Naive thymus-derived CD4-positive, alpha-beta T cell (primary cell): ENCODE results near the gene UFC1. TPM values are rescaled to one million over a fixed set of nuclear protein-coding genes. Genes with fewer than 3 reads are reported as not detected.

Experiments
- ATAC-seq: fragments of 150-1000 bp; cut with Tn5 transposase; 2 replicates; pipeline ENCODE4 v1.10.0; 2021; ENCODE audit warnings: mild to moderate bottlenecking, moderate library complexity
- CTCF ChIA-PET: fragments of 350-600 bp; sonication (Branson Sonifier 250); formaldehyde crosslinking; loops from one replicate; lab custom pipeline; 2021; ENCODE audit warnings: antibody characterized with exemption; lab: Charles Lee
- POLR2A ChIA-PET: fragments of 350-600 bp; sonication (Branson Sonifier 250); formaldehyde crosslinking; loops from one replicate; lab custom pipeline; 2021; ENCODE audit warnings: antibody characterized with exemption, inconsistent platforms; lab: Charles Lee
- DNase-seq, 9 donors: peaks; one replicate each; pipeline versions ENCODE4 v3.0.0 to v3.0.0-alpha.2; 2020 to 2022; ENCODE audit warnings: mixed read lengths in 1 of 9
- H3K27ac ChIP-seq: one replicate; pipeline ENCODE4 v1.7.0; 2013; ENCODE audit warnings: mild to moderate bottlenecking, low read depth, low read length, moderate library complexity
- H3K27me3 ChIP-seq, 2 donors: one replicate each; pipeline ENCODE4 v1.7.0; 2013; ENCODE audit warnings: low read length in 2 of 2, mild to moderate bottlenecking in 2 of 2, moderate library complexity in 2 of 2; ENCODE audit not compliant: control insufficient read depth in 2 of 2, insufficient read depth in 2 of 2
- H3K36me3 ChIP-seq, 3 experiments: 1 replicate in 2 of 3; 2 replicates in 1 of 3; pipeline ENCODE4 v1.7.0; 2013; ENCODE audit warnings: low read length in 3 of 3, mild to moderate bottlenecking in 3 of 3, moderate library complexity in 1 of 3; ENCODE audit not compliant: insufficient read depth in 3 of 3, control insufficient read depth in 2 of 3
- H3K4me1 ChIP-seq, 2 donors: one replicate each; pipeline ENCODE4 v1.7.0; 2013; ENCODE audit warnings: low read length in 2 of 2, mild to moderate bottlenecking in 2 of 2, moderate library complexity in 1 of 2; ENCODE audit not compliant: control insufficient read depth in 2 of 2, insufficient read depth in 2 of 2
- H3K4me3 ChIP-seq: 2 replicates; pipeline ENCODE4 v1.7.0; 2013; ENCODE audit warnings: mild to moderate bottlenecking, low read length
- H3K9me3 ChIP-seq, 3 experiments: 1 replicate in 2 of 3; 2 replicates in 1 of 3; pipeline ENCODE4 v1.7.0; 2013; ENCODE audit warnings: low read length in 3 of 3; ENCODE audit not compliant: control insufficient read depth in 2 of 3
- H3K27ac Mint-ChIP-seq, 9 donors: one replicate each; pipeline ENCODE4 v1.8.0; 2020 to 2022; ENCODE audit warnings: mixed read lengths in 9 of 9, mild to moderate bottlenecking in 8 of 9, moderate library complexity in 5 of 9, inconsistent platforms in 2 of 9
- H3K27me3 Mint-ChIP-seq, 5 donors: one replicate each; pipeline ENCODE4 v1.8.0; 2021 to 2022; ENCODE audit warnings: mixed read lengths in 5 of 5, mild to moderate bottlenecking in 1 of 5
- H3K36me3 Mint-ChIP-seq, 5 donors: one replicate each; pipeline ENCODE4 v1.8.0; 2020 to 2022; ENCODE audit warnings: mixed read lengths in 5 of 5, mild to moderate bottlenecking in 3 of 5, inconsistent platforms in 1 of 5
- H3K4me1 Mint-ChIP-seq, 7 donors: one replicate each; pipeline ENCODE4 v1.8.0; 2020 to 2022; ENCODE audit warnings: mixed read lengths in 7 of 7, mild to moderate bottlenecking in 3 of 7, inconsistent platforms in 1 of 7
- H3K4me3 Mint-ChIP-seq, 10 donors: one replicate each; pipeline ENCODE4 v1.8.0; 2020 to 2022; ENCODE audit warnings: mild to moderate bottlenecking in 10 of 10, mixed read lengths in 10 of 10, moderate library complexity in 6 of 10, inconsistent platforms in 2 of 10
- H3K9me3 Mint-ChIP-seq, 11 donors: one replicate each; pipeline ENCODE4 v1.8.0; 2020 to 2022; ENCODE audit warnings: mixed read lengths in 11 of 11, mild to moderate bottlenecking in 4 of 11, inconsistent platforms in 1 of 11, moderate library complexity in 1 of 11
- intact Hi-C, 2 donors: fragments of 100-400 bp; cut with micrococcal nuclease; formaldehyde crosslinking; loops; one replicate each; pipeline ENCODE4 v1.15.1; 2023
- polyA plus RNA-seq, 2 donors: library from polyadenylated mRNA; unstranded; fragments of 300-500 nt; fragmentation: Illumina TruSeq; gene quantifications; one replicate each; pipeline ENCODE4 v1.2.3, GENCODE V29; 2021
- total RNA-seq, 6 experiments: library from RNA in 5 of 6; stranded (reverse) in 5 of 6; gene quantifications; 1 replicate in 5 of 6; 2 replicates in 1 of 6; pipeline ENCODE4 v1.2.3 and lab custom pipeline; 2021 to 2026

The UFC1 gene
- total and polyA plus RNA-seq, 7 experiments from 2014 or later = 83.7 to 132 (median 106) TPM

DNA sequence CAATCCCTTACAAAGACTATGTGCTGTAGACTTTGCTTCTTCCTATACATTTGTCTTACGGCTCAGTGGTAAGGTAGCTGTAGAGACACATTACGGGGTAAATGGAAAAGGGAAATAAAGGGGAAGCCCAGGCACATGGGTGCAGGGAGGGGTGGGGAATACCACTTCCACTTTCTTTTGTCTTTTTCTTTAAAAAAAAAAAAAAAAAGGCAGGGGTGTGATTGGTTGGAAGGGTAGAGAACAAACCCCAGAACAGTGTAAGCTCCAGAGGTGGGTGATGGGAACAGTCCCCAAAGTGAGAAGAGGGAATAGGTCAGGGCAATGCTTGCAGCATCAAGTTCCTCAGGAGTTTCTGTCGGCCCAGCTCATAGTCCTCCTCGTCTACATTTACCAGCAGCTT lies 31.9 kb upstream of the UFC1 start:
- Mint-ChIP-seq H3K27ac (peak overlapping the region in 2 of 9 donors; percentile 19 to 21), H3K4me1 (peaks cover 25 to 56% (median 50%) of the 10 kb centered on the region in 7 donors), H3K4me3 (no peak overlapping the region), H3K27me3 (no peaks in the 10 kb centered on the region), H3K36me3 (peaks cover 15 to 36% (median 25%) of the 10 kb centered on the region in 5 donors), H3K9me3 (no peaks in the 10 kb centered on the region)
- peaks cover 22 to 28% of the 10 kb centered on the region in 2 donors for H3K4me1 ChIP-seq
- ATAC-seq (no peak), DNase-seq (no peak)
- intact Hi-C loops = no loop called here
- no peak overlapping the region for H3K4me3 ChIP-seq
- peaks cover 4 to 66% (median 16%) of the 10 kb centered on the region in 3 experiments for H3K36me3 ChIP-seq
- POLR2A ChIA-PET = interaction anchor here (0.6 to 1.9 kb wide), 3 partner anchors 11 to 186 kb away, joined by 3 to 6 read pairs (median 5); partner anchors contain the start of gene DEDD
- H3K9me3 ChIP-seq = no peaks in the 10 kb centered on the region
- no peaks in the 10 kb centered on the region for H3K27me3 ChIP-seq
- no peak overlapping the region for H3K27ac ChIP-seq
- CTCF ChIA-PET = interaction anchor here (0.6 to 1.2 kb wide), 2 partner anchors 11 to 16 kb away, joined by 3 to 4 read pairs; partner anchors contain the start of gene DEDD

DNA sequence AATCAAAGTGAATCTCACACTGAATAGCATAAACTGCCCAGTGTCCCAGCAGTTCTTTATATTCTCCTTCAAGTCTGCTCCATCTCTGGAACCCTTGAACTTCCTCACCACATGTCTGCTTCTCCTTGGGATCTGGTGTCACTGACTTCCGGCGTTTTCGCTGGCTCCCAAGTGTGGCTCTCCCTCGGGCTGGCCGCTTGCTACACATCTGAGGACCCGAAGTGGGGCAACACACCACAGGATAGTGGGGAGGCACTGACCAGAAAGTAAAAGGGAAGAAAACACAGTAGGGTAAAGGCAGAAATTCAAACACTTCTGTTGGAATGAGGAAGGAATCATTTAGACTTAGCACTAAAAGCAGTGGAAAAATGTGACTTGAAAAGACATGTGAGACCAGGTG lies 30.8 kb upstream of the UFC1 start:
- H3K27ac ChIP-seq = no peak overlapping the region
- no peaks in the 10 kb centered on the region for H3K9me3 Mint-ChIP-seq
- peaks cover 24 to 32% of the 10 kb centered on the region in 2 donors for H3K4me1 ChIP-seq
- no peak for DNase-seq
- no peaks in the 10 kb centered on the region for H3K9me3 ChIP-seq
- CTCF ChIA-PET = no interaction called here
- POLR2A ChIA-PET = no interaction called here
- H3K36me3 ChIP-seq = peaks cover 8 to 72% (median 24%) of the 10 kb centered on the region in 3 experiments
- H3K4me3 Mint-ChIP-seq = no peak overlapping the region
- no peak for ATAC-seq
- H3K4me3 ChIP-seq = no peak overlapping the region
- no peaks in the 10 kb centered on the region for H3K27me3 ChIP-seq
- peaks cover 15 to 47% (median 28%) of the 10 kb centered on the region in 5 donors for H3K36me3 Mint-ChIP-seq
- H3K4me1 Mint-ChIP-seq = peaks cover 31 to 57% (median 50%) of the 10 kb centered on the region in 7 donors
- H3K27me3 Mint-ChIP-seq = no peaks in the 10 kb centered on the region
- intact Hi-C loops = no loop called here
- H3K27ac Mint-ChIP-seq = peak overlapping the region in 3 of 9 donors; percentile 38 to 69 (median 60)

DNA sequence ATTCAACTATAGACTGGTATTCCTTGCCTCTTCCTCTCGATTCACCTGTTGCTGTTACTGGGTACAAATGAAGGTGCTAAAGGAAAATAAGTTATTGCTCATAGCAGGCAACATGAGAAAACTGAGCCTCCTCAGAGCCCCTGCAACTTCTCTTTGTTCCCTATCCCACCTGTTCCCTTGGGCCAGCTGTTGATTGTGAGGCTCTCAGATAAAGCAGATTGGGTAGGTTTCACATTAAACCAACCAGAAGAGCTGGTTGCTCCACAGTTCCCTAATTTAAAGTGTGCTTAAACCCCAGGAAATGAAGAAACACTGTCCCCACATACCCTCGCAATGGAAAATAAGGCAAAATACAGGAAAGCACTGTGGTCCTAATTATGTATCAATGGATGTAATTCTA lies 26.1 kb upstream of the UFC1 start:
- Mint-ChIP-seq H3K4me1 (peaks cover 36 to 63% (median 61%) of the 10 kb centered on the region in 7 donors), H3K27ac (peak overlapping the region in 6 of 9 donors; percentile 58 to 85 (median 66)), H3K27me3 (no peaks in the 10 kb centered on the region), H3K9me3 (no peaks in the 10 kb centered on the region), H3K36me3 (peaks cover 9 to 43% (median 23%) of the 10 kb centered on the region in 5 donors), H3K4me3 (peak overlapping the region in 2 of 10 donors; percentile 22 to 80)
- H3K9me3 ChIP-seq = no peaks in the 10 kb centered on the region
- no peaks in the 10 kb centered on the region for H3K27me3 ChIP-seq
- peaks cover 21 to 34% of the 10 kb centered on the region in 2 donors for H3K4me1 ChIP-seq
- ChIA-PET POLR2A (interaction anchor here (0.5 to 3.1 kb wide), 7 partner anchors 10 to 323 kb away, joined by 3 to 15 read pairs (median 4); partner anchors contain the start of genes ARHGAP30, NIT1, PFDN2 and UFC1), CTCF (interaction anchor here (0.6 to 1.6 kb wide), 4 partner anchors 9 to 138 kb away, joined by 3 to 4 read pairs (median 3); no protein-coding TSS in a partner anchor)
- DNase-seq = no peak
- intact Hi-C loops = no loop called here
- ATAC-seq = no peak
- peaks cover 6 to 52% (median 8%) of the 10 kb centered on the region in 3 experiments for H3K36me3 ChIP-seq
- H3K27ac ChIP-seq = peak overlapping the region; percentile 38
- no peak overlapping the region for H3K4me3 ChIP-seq

DNA sequence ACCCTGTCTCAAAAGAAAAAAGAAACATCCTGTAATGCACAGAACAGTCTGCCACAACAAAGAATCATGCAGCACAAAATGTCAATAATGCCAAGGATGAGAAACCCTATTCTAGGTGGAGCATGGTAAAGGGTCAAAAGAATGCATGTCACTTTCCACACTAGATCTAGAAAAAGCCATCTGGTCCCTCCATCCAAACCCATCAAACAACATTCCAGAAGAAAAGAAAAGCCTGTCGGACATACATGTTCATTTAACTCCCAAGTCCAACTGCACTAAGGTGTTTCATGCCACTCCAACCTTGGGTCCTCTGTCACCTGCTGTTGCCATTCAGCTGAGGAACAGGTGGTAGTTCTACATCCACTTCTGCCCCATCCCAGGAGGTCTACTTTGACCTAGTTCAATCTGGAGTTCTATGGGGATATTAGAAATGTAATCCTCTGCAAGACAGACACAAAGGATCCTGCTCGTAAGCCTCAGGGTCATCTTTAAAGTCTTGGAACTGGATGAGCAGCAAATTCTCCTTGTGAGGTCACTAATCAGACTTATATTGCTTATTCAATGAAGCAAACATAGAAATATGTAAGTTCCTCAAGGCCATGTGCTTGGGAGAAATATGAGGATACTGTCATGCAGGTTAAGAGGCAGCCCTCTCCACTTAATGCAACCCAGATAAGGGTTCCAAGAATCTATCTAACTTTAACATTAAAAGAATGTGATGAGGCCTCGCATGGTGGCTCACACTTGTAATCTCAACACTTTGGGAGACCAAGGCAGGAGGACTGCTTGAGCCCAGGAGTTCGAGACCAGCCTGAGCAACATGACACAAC lies 25.0 kb upstream of the UFC1 start:
- DNase-seq (no peak), ATAC-seq (no peak)
- H3K9me3 Mint-ChIP-seq = no peaks in the 10 kb centered on the region
- ChIA-PET POLR2A (interaction anchor here (0.6 to 3.1 kb wide), 4 partner anchors 11 to 78 kb away, joined by 3 to 15 read pairs (median 4); partner anchors contain the start of genes NIT1 and PFDN2), CTCF (interaction anchor here (1.6 kb wide), 1 partner anchor 12 kb away, joined by 4 read pairs; no protein-coding TSS in a partner anchor)
- Histone ChIP-seq H3K4me1 (peaks cover 26 to 41% of the 10 kb centered on the region in 2 donors), H3K4me3 (no peak overlapping the region), H3K27ac (peak overlapping the region; percentile 52), H3K27me3 (no peaks in the 10 kb centered on the region), H3K36me3 (peaks cover 4 to 48% (median 8%) of the 10 kb centered on the region in 3 experiments), H3K9me3 (no peaks in the 10 kb centered on the region)
- no peaks in the 10 kb centered on the region for H3K27me3 Mint-ChIP-seq
- peak overlapping the region in 6 of 9 donors; percentile 58 to 94 (median 75) for H3K27ac Mint-ChIP-seq
- H3K4me3 Mint-ChIP-seq = peak overlapping the region in 9 of 10 donors; percentile 5 to 80 (median 29)
- peaks cover 9 to 36% (median 18%) of the 10 kb centered on the region in 5 donors for H3K36me3 Mint-ChIP-seq
- intact Hi-C loops = no loop called here
- H3K4me1 Mint-ChIP-seq = peaks cover 36 to 63% (median 60%) of the 10 kb centered on the region in 7 donors

DNA sequence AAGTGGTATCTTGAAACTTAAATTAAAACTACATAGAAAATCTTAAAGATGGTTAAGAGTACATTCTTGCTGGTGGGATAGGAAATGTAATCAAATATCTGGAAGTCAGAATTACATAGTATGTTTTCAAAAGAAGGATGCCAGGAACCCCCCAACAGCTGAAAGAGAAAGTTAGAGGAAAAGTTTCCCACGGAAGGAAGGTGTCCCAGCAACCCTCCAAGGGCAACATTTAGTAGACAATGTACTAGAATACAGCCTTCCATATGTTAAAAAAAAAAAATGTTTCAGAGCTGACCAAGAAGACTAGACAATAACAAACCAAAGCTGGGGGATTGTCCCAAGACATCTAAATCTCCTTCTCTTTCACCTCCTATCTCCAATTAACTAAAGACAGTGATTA lies 23.5 kb upstream of the UFC1 start:
- no peaks in the 10 kb centered on the region for H3K9me3 Mint-ChIP-seq
- intact Hi-C loops = loop anchor here (10.0 kb wide), 3 partner anchors 295 to 785 kb away; partner anchors contain the start of genes COPA (in 1 of the 2) and NCSTN (in 1 of the 2)
- H3K36me3 Mint-ChIP-seq = peaks cover 6 to 29% (median 18%) of the 10 kb centered on the region in 5 donors
- ChIA-PET CTCF (no interaction called here), POLR2A (interaction anchor here (0.6 to 3.1 kb wide), 6 partner anchors 12 to 793 kb away, joined by 3 to 15 read pairs (median 4); partner anchors contain the start of genes NIT1, PFDN2 and USF1)
- peak overlapping the region; percentile 89 for H3K27ac ChIP-seq
- H3K27me3 Mint-ChIP-seq = no peaks in the 10 kb centered on the region
- DNase-seq (no peak), ATAC-seq (no peak)
- H3K36me3 ChIP-seq = peaks cover 4 to 35% (median 8%) of the 10 kb centered on the region in 3 experiments
- H3K27me3 ChIP-seq = no peaks in the 10 kb centered on the region
- peak overlapping the region in 4 of 9 donors; percentile 68 to 94 (median 90) for H3K27ac Mint-ChIP-seq
- H3K4me3 Mint-ChIP-seq = peak overlapping the region in 1 of 10 donors; percentile 7
- H3K4me3 ChIP-seq = no peak overlapping the region
- H3K4me1 ChIP-seq = peaks cover 28 to 42% of the 10 kb centered on the region in 2 donors
- no peaks in the 10 kb centered on the region for H3K9me3 ChIP-seq
- peaks cover 38 to 68% (median 60%) of the 10 kb centered on the region in 7 donors for H3K4me1 Mint-ChIP-seq
